HepG2 (cell line): Measurements from ENCODE around the gene TBX6. TPM values are rescaled to one million over a fixed set of nuclear protein-coding genes. Genes with fewer than 3 reads are reported as not detected.
A peak's percentile ranks its signal among the peaks of the same experiment; 100 is the strongest.

Experiments
- CENPBD1 ChIP-seq: sonication (generic); formaldehyde crosslinking; IDR thresholded peaks from 2 replicates; pipeline ENCODE4 v1.8.0; 2022; ENCODE audit warnings: missing genetic modification reagents, low read depth, mild to moderate bottlenecking, borderline replicate concordance
- CENPX ChIP-seq: sonication (generic); formaldehyde crosslinking; IDR thresholded peaks from 2 replicates; pipeline ENCODE4 v1.9.0; 2021; ENCODE audit warnings: mild to moderate bottlenecking, missing genetic modification reagents, moderate library complexity
- ELK4 ChIP-seq: sonication (generic); formaldehyde crosslinking; IDR thresholded peaks from 2 replicates; pipeline ENCODE4 v1.9.0; 2021; ENCODE audit warnings: missing genetic modification reagents, borderline replicate concordance
- MED1 ChIP-seq: sonication (generic); formaldehyde crosslinking; IDR thresholded peaks from 2 replicates; pipeline ENCODE4 v1.4.0; 2020; ENCODE audit warnings: missing genetic modification reagents
- MEIS1 ChIP-seq: sonication (generic); formaldehyde crosslinking; IDR thresholded peaks from 2 replicates; pipeline ENCODE4 v1.9.0; 2021; ENCODE audit warnings: mild to moderate bottlenecking, missing genetic modification reagents, moderate library complexity, borderline replicate concordance
- MEIS2 ChIP-seq: sonication (generic); formaldehyde crosslinking; IDR thresholded peaks from 2 replicates; pipeline ENCODE4 v1.9.0; 2021; ENCODE audit warnings: mild to moderate bottlenecking, missing genetic modification reagents
- NFKBIZ ChIP-seq: IDR thresholded peaks from 2 replicates; pipeline ENCODE4 v1.6.1; 2018; ENCODE audit warnings: missing genetic modification reagents, missing compliant biosample characterization
- NFYC ChIP-seq: IDR thresholded peaks from 2 replicates; pipeline ENCODE4 v1.6.1; 2016; ENCODE audit warnings: missing genetic modification reagents, missing compliant biosample characterization
- PHF5A ChIP-seq: IDR thresholded peaks from one replicate; pipeline ENCODE4 v1.6.1; 2018; ENCODE audit warnings: low read depth, missing genetic modification reagents; ENCODE audit not compliant: unreplicated experiment
- SMC3 ChIP-seq: IDR thresholded peaks from 2 replicates; pipeline ENCODE4 v1.6.1; 2011; ENCODE audit warnings: low read length, improper control_type of control experiment
- TBL1XR1 ChIP-seq: fragments of 150-350 bp; IDR thresholded peaks from 2 replicates; pipeline ENCODE4 v1.6.1; 2014; ENCODE audit warnings: borderline replicate concordance, low read length; ENCODE audit not compliant: partially characterized antibody
- TBX3 ChIP-seq: fragments of 450-650 bp; IDR thresholded peaks from 2 replicates; pipeline ENCODE4 v1.6.1; 2017; ENCODE audit warnings: antibody characterized with exemption, mild to moderate bottlenecking, inconsistent platforms, borderline replicate concordance
- ZBTB14 ChIP-seq: sonication (generic); formaldehyde crosslinking; IDR thresholded peaks from 2 replicates; pipeline ENCODE4 v1.4.0; 2020; ENCODE audit warnings: missing genetic modification reagents
- ZFP91 ChIP-seq: sonication (generic); formaldehyde crosslinking; IDR thresholded peaks from 2 replicates; pipeline ENCODE4 v1.9.0; 2022; ENCODE audit warnings: missing genetic modification reagents, mild to moderate bottlenecking, borderline replicate concordance
- ZNF143 ChIP-seq: sonication (generic); formaldehyde crosslinking; IDR thresholded peaks from 2 replicates; pipeline ENCODE4 v1.4.0; 2020; ENCODE audit warnings: missing genetic modification reagents
- ZNF646 ChIP-seq: sonication (generic); formaldehyde crosslinking; IDR thresholded peaks from 2 replicates; pipeline ENCODE4 v1.9.0; 2021; ENCODE audit warnings: mild to moderate bottlenecking, missing genetic modification reagents
- ZNF678 ChIP-seq: sonication (generic); formaldehyde crosslinking; IDR thresholded peaks from 2 replicates; pipeline ENCODE4 v1.4.0; 2020; ENCODE audit warnings: mild to moderate bottlenecking, missing genetic modification reagents
- ZSCAN12 ChIP-seq: sonication (generic); formaldehyde crosslinking; IDR thresholded peaks from 2 replicates; pipeline ENCODE4 v1.9.0; 2021; ENCODE audit warnings: mild to moderate bottlenecking, missing genetic modification reagents
- ZSCAN21 ChIP-seq: sonication (generic); formaldehyde crosslinking; IDR thresholded peaks from 2 replicates; pipeline ENCODE4 v1.8.0; 2022; ENCODE audit warnings: mild to moderate bottlenecking, missing genetic modification reagents, moderate library complexity, borderline replicate concordance
- polyA plus RNA-seq, 8 experiments: library from polyadenylated mRNA; depleted of rRNA in 3 of 8; stranded (reverse) in 7 of 8; unstranded in 1 of 8; fragments of >200 nt; fragmentation: Illumina TruSeq in 4 of 8; extraction: Trizol in 4 of 8; gene quantifications; 2 replicates each; pipeline versions ENCODE4 v1.2.1 to v1.2.3, GENCODE V29; 2011 to 2016; ENCODE audit warnings: low read depth in 4 of 8, missing spikeins in 1 of 8, mixed read lengths in 1 of 8; ENCODE audit not compliant: insufficient read depth in 1 of 8
- total RNA-seq, 5 experiments: library from RNA; depleted of rRNA; stranded (reverse); fragments of >200 nt; fragmentation: Illumina TruSeq; extraction: Trizol; gene quantifications; 2 replicates each; pipeline ENCODE4 v1.2.3, GENCODE V29; 2016; ENCODE audit warnings: low read depth in 1 of 5

Gene TBX6
- total and polyA plus RNA-seq, 2 of the 13 experiments (the other 11 are each of a cell fraction or from before 2014, with no cell fraction given) = 0.24 to 0.42 TPM

- no peak for TF ChIP-seq ZNF646
- no peak for TF ChIP-seq TBX3
- TF ChIP-seq NFKBIZ (CRISPR knock-in tag) = no peak
- TF ChIP-seq ELK4 = no peak
- no peak for TF ChIP-seq PHF5A (CRISPR knock-in tag)
- TF ChIP-seq CENPBD1 (CRISPR knock-in tag) = no peak
- TF ChIP-seq ZNF678 (CRISPR knock-in tag) = no peak
- TF ChIP-seq NFYC (CRISPR knock-in tag) = no peak
- TF ChIP-seq MED1 (CRISPR knock-in tag) = no peak
- no peak; the same call in 1 of the 2 replicates for TF ChIP-seq ZSCAN21 (CRISPR knock-in tag)
- 0 out of 2 replicates have a peak, but pooled peaks have one; percentile 4 for TF ChIP-seq ZNF143 (CRISPR knock-in tag)
- no peak for TF ChIP-seq MEIS2 (CRISPR knock-in tag)
- no peak for TF ChIP-seq ZBTB14 (CRISPR knock-in tag)
- TF ChIP-seq ZFP91 (CRISPR knock-in tag) = peak; percentile 18; the same call in 1 of the 2 replicates
- TF ChIP-seq CENPX (CRISPR knock-in tag) = no peak
- no peak for TF ChIP-seq TBL1XR1
- no peak for TF ChIP-seq MEIS1 (CRISPR knock-in tag)
- TF ChIP-seq ZSCAN12 (CRISPR knock-in tag) = no peak
- TF ChIP-seq SMC3 = no peak
Observed at GRCh38 chr16:30113031-30113710, 21.4 kb upstream of the TBX6 start, which contains the start of gene GDPD3 (continued).
